ENCODE data around the gene RFFL.

RFFL gene

DNA sequence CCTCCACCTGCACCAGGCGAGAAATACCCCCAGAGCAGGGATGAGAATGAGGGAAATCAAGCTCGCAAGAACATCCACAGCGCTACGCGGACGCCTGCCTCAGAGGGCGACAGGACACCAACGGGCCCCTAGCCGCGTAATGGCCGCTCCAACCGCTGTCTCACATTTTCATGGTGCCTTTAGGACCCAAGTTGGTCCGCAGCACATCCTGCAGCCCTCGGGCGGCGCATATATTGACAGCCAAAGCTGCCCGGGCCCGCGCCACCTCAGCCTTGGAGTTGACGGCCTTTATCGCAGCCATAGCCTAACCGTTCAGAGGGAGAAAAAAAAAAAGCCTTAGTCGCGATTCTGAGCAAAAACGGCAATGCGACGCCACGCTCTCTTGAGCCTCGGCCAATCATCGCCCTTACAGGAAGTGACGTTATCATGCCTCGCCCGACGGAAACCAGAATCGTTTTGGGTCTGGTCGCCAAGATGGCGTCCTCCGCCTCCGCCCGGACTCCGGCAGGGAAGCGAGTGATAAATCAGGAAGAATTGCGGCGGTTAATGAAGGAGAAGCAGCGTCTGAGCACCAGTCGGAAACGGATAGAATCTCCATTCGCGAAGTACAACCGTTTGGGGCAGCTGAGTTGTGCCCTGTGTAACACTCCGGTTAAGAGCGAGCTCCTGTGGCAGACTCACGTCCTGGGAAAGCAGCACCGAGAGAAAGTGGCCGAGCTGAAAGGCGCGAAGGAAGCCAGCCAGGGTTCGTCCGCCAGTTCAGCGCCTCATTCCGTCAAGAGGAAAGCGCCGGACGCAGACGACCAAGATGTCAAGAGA, 102.2 kb downstream of the RFFL start, which contains the start of the genes CCT6B and ZNF830:
TSS of gene CCT6B (minus strand) at position 368 of the 819 bp plus-strand sequence. CDS start at position 301, 67 bp downstream.
TSS of gene ZNF830 (plus strand) at position 448 of the 819 bp plus-strand sequence. CDS start at position 475, 27 bp downstream.
- DNase-seq = peak; percentile 81 to 93 (median 88)

DNA sequence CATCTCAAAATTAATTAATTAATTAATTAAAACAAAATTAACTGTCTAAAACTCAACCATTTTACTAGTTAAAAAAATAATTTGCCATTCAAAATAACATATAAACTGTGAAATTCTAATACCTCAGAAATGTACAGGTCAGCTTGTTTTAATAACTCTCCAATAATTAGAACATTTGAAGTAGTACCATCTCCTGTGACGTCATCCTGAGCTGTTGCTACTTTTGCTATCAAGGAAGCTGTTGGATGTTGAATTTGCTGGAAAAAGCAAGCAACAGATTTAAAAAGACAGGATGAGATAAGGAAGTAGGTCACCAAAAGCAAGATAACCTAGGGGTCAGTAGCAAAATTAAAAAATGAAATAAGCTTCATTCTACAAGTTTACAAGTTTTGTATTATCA, 105.1 kb downstream of the RFFL start:
- DNase-seq = no peak

Data from stimulated activated naive CD4-positive, alpha-beta T cell (primary cell).